ENCODE data around the gene ZBTB7B. TPM values are rescaled to one million over a fixed set of nuclear protein-coding genes. Genes with fewer than 3 reads are reported as not detected.

ZBTB7B gene
- total RNA-seq, 2 donors from 2014 or later: 30.3 to 53.4 TPM

DNA sequence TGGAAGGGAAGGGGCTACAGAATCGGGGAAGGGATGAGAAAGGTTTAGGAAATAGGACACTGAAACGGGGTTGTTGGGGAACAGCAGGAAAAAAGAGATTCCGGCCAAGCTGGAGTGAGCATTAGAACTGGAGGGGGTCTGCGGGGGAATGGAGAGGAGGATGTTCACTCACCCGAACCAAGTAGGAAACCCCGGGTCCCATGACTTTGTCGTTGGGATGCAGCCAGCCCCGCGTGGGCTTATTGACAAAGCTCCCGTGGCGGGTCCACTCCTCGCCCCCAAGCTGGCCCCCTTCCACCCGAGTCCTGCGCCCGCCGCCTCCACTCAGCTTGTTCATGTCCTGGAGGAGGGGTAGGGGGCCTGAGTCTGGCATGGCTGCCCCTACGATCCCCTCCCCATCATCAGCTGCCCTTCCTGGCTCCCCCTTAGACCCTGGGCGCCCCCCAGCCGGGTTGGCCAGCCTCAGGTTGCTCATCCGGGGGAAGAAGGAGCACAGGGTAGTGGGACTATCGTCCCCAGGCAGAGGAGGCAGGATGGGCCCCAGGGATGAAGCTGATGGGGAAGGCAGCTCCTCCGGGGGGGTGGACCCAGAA, 32.6 kb upstream of the ZBTB7B start:
- Histone ChIP-seq H3K36me3 (peaks cover 36% of the 10 kb centered on the region), H3K27me3 (no peaks in the 10 kb centered on the region), H3K4me1 (peaks cover 0 to 63% of the 10 kb centered on the region in 2 donors), H3K27ac (peak overlapping the region; percentile 99), H3K9me3 (no peaks in the 10 kb centered on the region), H3K4me3 (peak overlapping the region; percentile 36 to 48)
- TF ChIP-seq, protein P1, sequence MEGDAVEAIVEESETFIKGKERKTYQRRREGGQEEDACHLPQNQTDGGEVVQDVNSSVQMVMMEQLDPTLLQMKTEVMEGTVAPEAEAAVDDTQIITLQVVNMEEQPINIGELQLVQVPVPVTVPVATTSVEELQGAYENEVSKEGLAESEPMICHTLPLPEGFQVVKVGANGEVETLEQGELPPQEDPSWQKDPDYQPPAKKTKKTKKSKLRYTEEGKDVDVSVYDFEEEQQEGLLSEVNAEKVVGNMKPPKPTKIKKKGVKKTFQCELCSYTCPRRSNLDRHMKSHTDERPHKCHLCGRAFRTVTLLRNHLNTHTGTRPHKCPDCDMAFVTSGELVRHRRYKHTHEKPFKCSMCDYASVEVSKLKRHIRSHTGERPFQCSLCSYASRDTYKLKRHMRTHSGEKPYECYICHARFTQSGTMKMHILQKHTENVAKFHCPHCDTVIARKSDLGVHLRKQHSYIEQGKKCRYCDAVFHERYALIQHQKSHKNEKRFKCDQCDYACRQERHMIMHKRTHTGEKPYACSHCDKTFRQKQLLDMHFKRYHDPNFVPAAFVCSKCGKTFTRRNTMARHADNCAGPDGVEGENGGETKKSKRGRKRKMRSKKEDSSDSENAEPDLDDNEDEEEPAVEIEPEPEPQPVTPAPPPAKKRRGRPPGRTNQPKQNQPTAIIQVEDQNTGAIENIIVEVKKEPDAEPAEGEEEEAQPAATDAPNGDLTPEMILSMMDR (IDR thresholded peaks at IDR 0.05): no peak
- DNase-seq (ENCODE audit: low spot score): no peak

DNA sequence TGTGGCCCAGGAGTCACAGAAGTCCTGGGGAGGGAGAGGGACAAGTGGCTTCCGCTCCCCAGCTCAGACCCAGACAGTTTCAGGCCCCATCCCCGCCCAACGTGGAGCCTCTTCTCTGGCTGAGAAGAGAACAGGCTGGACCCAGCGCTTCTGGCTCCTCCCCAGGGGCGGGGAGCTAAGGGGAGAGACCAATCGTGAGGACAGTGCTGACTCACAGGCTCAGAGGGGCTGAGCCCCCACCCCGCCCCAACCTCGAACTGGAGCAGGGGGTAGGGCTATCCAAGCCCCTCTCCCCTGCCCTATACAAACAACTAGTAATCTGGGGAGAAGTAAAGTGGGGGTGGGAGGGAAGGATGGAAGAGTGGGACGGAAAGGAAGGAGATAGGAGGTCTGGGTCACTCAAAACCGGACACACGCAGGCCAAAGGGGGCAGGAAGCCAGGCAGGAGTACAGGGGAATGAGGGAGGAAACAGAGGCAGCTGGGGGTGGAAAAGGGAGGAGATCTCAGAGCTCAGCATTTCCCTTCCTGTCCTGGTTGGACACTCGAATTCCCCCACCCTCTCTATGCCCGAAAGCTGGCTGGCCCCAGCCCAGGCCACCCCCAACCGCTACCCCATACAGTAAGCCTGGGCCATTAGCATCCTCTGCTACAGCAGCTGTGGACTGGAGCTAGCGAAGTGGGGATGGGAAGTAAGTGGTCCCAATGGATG, 31.8 kb upstream of the ZBTB7B start, which contains the start of gene SHC1:
Gene SHC1, minus strand, starts transcription at position 117 of the 710 bp plus-strand sequence. CDS start 221 bp downstream, outside the sequence.
- H3K4me3 ChIP-seq: peak within 1 kb of the TSS; percentile 36 to 48
- no peaks in the 10 kb centered on the region for H3K9me3 ChIP-seq
- H3K27ac ChIP-seq: peak within 1 kb of the TSS; percentile 99
- peaks cover 28% of the 10 kb centered on the region for H3K36me3 ChIP-seq
- TF ChIP-seq, protein P1 (IDR thresholded peaks at IDR 0.05): no peak
- H3K4me1 ChIP-seq: peaks cover 0 to 67% of the 10 kb centered on the region in 2 donors
- peak; percentile 97 for DNase-seq (ENCODE audit: low spot score)
- H3K27me3 ChIP-seq: no peaks in the 10 kb centered on the region

DNA sequence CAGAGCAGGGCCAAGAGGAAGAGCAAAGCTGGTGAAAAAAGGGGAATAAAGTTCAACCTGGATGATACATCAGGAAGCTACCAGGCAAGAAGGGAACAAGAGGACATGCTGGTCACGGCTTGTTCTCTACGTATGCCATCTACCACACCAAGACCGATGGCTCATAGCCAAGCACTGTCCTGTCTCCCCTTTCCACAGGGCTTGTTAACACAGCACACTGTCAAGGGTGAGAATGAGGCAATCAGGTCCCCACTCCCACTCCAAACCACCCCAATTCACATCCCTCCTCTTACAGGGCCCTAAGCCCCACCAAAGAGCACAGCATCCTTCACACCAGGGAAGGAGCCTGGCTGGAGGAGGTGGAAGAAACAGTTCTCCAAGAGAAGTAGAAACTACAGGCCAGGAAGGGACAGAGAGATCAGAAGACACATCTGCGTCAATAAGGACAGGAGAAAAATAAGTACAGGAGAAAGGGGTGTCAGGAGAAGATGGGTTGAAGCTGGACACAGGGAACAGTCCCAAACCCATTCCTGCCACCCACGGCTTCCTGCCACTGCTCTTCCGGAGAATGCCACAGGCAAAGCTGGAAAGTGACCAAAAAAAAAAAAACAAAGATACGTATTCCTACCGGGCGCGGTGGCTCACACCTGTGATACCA, 31.1 kb upstream of the ZBTB7B start:
- Histone ChIP-seq H3K27ac (peak overlapping the region; percentile 99), H3K4me3 (peak overlapping the region in 1 of 2 donors; percentile 48), H3K36me3 (peaks cover 21% of the 10 kb centered on the region), H3K9me3 (no peaks in the 10 kb centered on the region), H3K4me1 (peaks cover 0 to 74% of the 10 kb centered on the region in 2 donors), H3K27me3 (no peaks in the 10 kb centered on the region)
- TF ChIP-seq, protein P1 (IDR thresholded peaks at IDR 0.05): no peak
- peak; percentile 88 for DNase-seq (ENCODE audit: low spot score)

DNA sequence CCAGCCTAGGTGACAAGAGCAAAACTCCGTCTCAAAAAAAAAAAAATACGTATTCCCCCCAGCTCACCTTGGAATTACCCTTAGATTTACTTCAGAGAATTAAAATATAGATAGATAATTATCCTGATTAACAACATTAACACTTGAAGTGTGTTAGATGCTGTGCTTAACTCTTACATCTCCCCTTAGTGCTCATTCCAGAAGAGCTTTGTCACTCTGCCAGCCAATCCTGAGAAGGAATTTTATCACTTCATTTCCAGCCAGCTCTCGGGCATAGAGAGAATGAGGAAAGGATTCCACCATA, 30.4 kb upstream of the ZBTB7B start:
- Histone ChIP-seq H3K27me3 (no peaks in the 10 kb centered on the region), H3K4me1 (peaks cover 0 to 76% of the 10 kb centered on the region in 2 donors), H3K4me3 (peak overlapping the region; percentile 74 to 76), H3K27ac (peak overlapping the region; percentile 99), H3K9me3 (no peaks in the 10 kb centered on the region), H3K36me3 (peaks cover 14% of the 10 kb centered on the region)
- DNase-seq (ENCODE audit: low spot score): no peak
- TF ChIP-seq, protein P1 (IDR thresholded peaks at IDR 0.05): no peak

DNA sequence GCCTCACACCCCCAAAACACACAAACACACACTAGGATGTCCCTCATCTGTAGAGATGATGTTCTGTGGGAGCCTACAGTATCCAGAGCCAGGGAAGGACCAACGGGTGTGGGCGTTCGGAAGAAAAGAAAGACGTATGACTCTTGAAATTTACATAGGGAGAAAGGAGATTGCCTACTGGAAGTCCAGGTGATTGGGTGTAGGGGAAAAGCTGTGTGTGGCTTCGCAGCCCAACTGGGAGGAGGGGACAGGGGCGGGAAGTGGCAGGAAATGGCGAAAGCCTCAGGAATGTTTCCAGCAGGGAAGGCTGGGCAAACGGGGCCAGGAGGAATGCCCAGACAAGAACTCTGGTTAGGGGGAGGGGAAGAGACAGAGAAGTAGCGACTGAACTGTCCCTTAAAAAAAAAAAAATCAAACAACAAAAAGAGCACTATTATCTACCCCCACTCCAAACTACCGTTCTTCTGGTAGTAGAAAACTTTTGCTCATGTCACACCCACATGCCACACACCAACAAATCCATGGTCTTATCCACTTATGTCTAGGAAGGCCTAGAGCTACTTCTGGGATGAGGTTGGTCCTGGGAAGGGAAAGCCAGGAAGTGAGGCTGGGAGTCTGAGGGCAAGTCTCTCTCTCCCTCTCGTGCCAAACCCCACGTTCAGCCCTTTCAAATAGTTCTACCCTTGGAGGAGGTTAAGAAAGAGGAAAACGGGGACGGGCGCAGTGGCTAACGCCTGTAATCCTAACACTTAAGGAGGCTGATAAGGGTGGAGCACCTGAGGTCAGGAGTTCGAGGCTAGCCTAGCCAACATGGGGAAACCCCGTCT, 29.9 kb upstream of the ZBTB7B start:
- Histone ChIP-seq H3K27ac (peak overlapping the region; percentile 99), H3K27me3 (no peaks in the 10 kb centered on the region), H3K9me3 (no peaks in the 10 kb centered on the region), H3K4me3 (peak overlapping the region; percentile 74 to 76), H3K4me1 (peaks cover 0 to 72% of the 10 kb centered on the region in 2 donors), H3K36me3 (peaks cover 8% of the 10 kb centered on the region)
- TF ChIP-seq, protein P1 (IDR thresholded peaks at IDR 0.05): no peak
- DNase-seq (ENCODE audit: low spot score): peak; percentile 87
